GM21360 (cell line): Measurements from ENCODE around the gene SPC25.

Experiments used
- ATAC-seq: cut with Tn5 transposase; IDR thresholded peaks from one replicate; pipeline ENCODE4 v1.9.1; 2021; ENCODE audit warnings: mild to moderate bottlenecking, moderate library complexity; ENCODE audit not compliant: unreplicated experiment

SPC25 gene

GRCh38 chr2:168849610-168850009 lies 40.6 kb downstream of the SPC25 start:
- no peak for ATAC-seq

GRCh38 chr2:168848225-168848624 lies 42.0 kb downstream of the SPC25 start:
- ATAC-seq, result no peak

GRCh38 chr2:168843253-168843652 lies 47.0 kb downstream of the SPC25 start:
- ATAC-seq, result no peak

- ATAC-seq, result no peak
Observed at GRCh38 chr2:168841445-168841844, 48.8 kb downstream of the SPC25 start.

GRCh38 chr2:168835969-168836368 lies 54.3 kb downstream of the SPC25 start:
- ATAC-seq, result no peak

- no peak for ATAC-seq
Observed at GRCh38 chr2:168831662-168832061, 58.6 kb downstream of the SPC25 start.

- no peak for ATAC-seq
Observed at GRCh38 chr2:168830958-168831357, 59.3 kb downstream of the SPC25 start.

- no peak for ATAC-seq
Observed at GRCh38 chr2:168825126-168825525, 65.1 kb downstream of the SPC25 start.

GRCh38 chr2:168821992-168822391 lies 68.2 kb downstream of the SPC25 start:
- ATAC-seq, result no peak

- ATAC-seq, result no peak
Observed at GRCh38 chr2:168821577-168821976, 68.7 kb downstream of the SPC25 start.
